Uterus (tissue), 2 donors: ENCODE results near the gene DYRK2.

ENCODE experiments used
- POLR2A ChIP-seq, 2 donors: fragments of 450-650 bp; IDR thresholded peaks; one replicate each; pipeline ENCODE4 v1.6.1; 2016; ENCODE audit warnings: antibody characterized with exemption in 2 of 2, mild to moderate bottlenecking in 1 of 2, moderate library complexity in 1 of 2
- TF ChIP-seq, protein P1 (sequence below), 4 experiments: fragments of 200-600 bp in 2 of 4; fragments of 450-650 bp in 2 of 4; sonication (generic) in 2 of 4; IDR thresholded peaks; one replicate each; pipeline ENCODE4 v1.5.1; 2016 to 2019; ENCODE audit warnings: antibody characterized with exemption in 4 of 4, mild to moderate bottlenecking in 2 of 4, moderate library complexity in 1 of 4

DNA sequence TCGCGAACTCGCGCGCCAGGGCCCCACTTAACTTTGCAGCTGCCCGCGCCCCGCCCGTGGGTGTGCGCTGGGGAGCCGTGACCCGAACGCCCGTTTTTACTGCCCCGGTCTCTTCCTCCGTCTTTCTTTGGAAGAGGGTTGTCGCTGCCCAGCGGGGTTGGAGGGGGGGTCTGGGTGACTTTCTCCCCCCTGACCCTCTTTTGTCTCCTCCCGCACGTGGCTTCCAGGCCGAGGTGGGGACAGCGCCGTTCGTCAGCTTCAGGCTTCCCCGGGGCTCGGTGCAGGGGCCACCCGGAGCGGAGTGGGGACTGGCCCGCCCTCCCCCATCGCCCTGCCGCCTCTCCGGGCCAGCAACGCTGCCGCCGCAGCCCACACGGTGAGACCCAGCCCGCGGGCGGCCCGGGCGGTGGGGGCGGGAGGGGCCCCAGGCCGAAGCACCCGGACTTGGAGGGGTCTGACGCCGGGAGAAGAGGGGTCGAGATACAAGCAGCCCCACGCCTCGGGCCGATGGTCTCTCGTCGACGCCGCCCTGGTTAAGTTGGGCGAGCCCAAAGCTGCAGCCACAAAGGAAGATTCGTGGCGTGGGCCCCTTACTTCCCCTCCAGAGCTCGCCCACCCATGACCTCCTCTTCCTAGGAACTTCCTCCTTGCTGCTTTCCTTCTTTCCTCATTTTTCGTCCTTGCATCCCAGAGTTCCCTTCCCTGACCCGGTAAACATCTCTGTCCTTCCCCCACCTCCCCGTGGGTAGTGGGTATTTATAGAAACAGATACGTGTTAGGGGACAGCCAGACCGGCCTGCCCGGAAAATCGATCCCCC is 1.2 kb downstream of the DYRK2 start:
- TF ChIP-seq, protein P1, sequence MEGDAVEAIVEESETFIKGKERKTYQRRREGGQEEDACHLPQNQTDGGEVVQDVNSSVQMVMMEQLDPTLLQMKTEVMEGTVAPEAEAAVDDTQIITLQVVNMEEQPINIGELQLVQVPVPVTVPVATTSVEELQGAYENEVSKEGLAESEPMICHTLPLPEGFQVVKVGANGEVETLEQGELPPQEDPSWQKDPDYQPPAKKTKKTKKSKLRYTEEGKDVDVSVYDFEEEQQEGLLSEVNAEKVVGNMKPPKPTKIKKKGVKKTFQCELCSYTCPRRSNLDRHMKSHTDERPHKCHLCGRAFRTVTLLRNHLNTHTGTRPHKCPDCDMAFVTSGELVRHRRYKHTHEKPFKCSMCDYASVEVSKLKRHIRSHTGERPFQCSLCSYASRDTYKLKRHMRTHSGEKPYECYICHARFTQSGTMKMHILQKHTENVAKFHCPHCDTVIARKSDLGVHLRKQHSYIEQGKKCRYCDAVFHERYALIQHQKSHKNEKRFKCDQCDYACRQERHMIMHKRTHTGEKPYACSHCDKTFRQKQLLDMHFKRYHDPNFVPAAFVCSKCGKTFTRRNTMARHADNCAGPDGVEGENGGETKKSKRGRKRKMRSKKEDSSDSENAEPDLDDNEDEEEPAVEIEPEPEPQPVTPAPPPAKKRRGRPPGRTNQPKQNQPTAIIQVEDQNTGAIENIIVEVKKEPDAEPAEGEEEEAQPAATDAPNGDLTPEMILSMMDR (IDR thresholded peaks at IDR 0.05): no peak
- TF ChIP-seq POLR2A (IDR thresholded peaks at IDR 0.05): no peak
